H9 (cell line): Measurements from ENCODE around the gene MROH8. TPM values are rescaled to one million over a fixed set of nuclear protein-coding genes. Genes with fewer than 3 reads are reported as not detected.

Experiments
- DNase-seq: peaks from one replicate; pipeline ENCODE4 v3.0.0-alpha.2; 2017
- H2AFZ ChIP-seq: one replicate; pipeline ENCODE4 v1.6.1; 2013; ENCODE audit warnings: mild to moderate bottlenecking, low read length, control low read depth, moderate library complexity
- H2AK5ac ChIP-seq: 2 replicates; pipeline ENCODE4 v1.6.1; 2013; ENCODE audit warnings: low read length, control low read depth, mixed read lengths; ENCODE audit not compliant: insufficient read length
- H2BK120ac ChIP-seq: one replicate; pipeline ENCODE4 v1.6.1; 2013; ENCODE audit warnings: low read depth, mild to moderate bottlenecking, low read length, control low read depth, inconsistent platforms; ENCODE audit not compliant: poor library complexity, severe bottlenecking
- H2BK12ac ChIP-seq: 2 replicates; pipeline ENCODE4 v1.6.1; 2013; ENCODE audit warnings: low read length, control low read depth, mixed read lengths, low read depth; ENCODE audit not compliant: insufficient read length
- H2BK15ac ChIP-seq: 2 replicates; pipeline ENCODE4 v1.6.1; 2013; ENCODE audit warnings: low read depth, low read length, control low read depth
- H2BK20ac ChIP-seq: one replicate; pipeline ENCODE4 v1.6.1; 2013; ENCODE audit warnings: low read depth, mild to moderate bottlenecking, low read length, control low read depth, inconsistent platforms; ENCODE audit not compliant: poor library complexity, severe bottlenecking
- H2BK5ac ChIP-seq: 2 replicates; pipeline ENCODE4 v1.6.1; 2013; ENCODE audit warnings: low read length, control low read depth, mixed read lengths; ENCODE audit not compliant: insufficient read length
- H3K14ac ChIP-seq: 2 replicates; pipeline ENCODE4 v1.6.1; 2013; ENCODE audit warnings: low read length, control low read depth; ENCODE audit not compliant: insufficient read depth
- H3K18ac ChIP-seq: 2 replicates; pipeline ENCODE4 v1.6.1; 2013; ENCODE audit warnings: low read depth, mild to moderate bottlenecking, mixed read lengths, low read length, control low read depth; ENCODE audit not compliant: insufficient read length
- H3K23ac ChIP-seq: 2 replicates; pipeline ENCODE4 v1.6.1; 2013; ENCODE audit warnings: low read length, control low read depth, mixed read lengths, low read depth; ENCODE audit not compliant: insufficient read length
- H3K23me2 ChIP-seq: 2 replicates; pipeline ENCODE4 v1.6.1; 2013; ENCODE audit warnings: low read depth, mild to moderate bottlenecking, mixed read lengths, low read length, control low read depth; ENCODE audit not compliant: insufficient read length, poor library complexity, severe bottlenecking
- H3K27ac ChIP-seq: 2 replicates; pipeline ENCODE4 v1.5.1; 2013; ENCODE audit warnings: low read length, control low read depth, mixed read lengths, low read depth; ENCODE audit not compliant: insufficient read length
- H3K27me3 ChIP-seq: 2 replicates; pipeline ENCODE4 v1.6.1; 2013; ENCODE audit warnings: low read length, control low read depth, inconsistent platforms; ENCODE audit not compliant: insufficient read depth
- H3K4ac ChIP-seq: 2 replicates; pipeline ENCODE4 v1.6.1; 2013; ENCODE audit warnings: low read depth, mild to moderate bottlenecking, control low read depth, inconsistent platforms, low read length, moderate library complexity
- H3K4me1 ChIP-seq: 2 replicates; pipeline ENCODE4 v1.6.1; 2013; ENCODE audit warnings: low read length, control low read depth, inconsistent platforms; ENCODE audit not compliant: insufficient read depth
- H3K4me2 ChIP-seq: 2 replicates; pipeline ENCODE4 v1.6.1; 2013; ENCODE audit warnings: low read length, control low read depth, mixed read lengths; ENCODE audit not compliant: insufficient read length, insufficient read depth
- H3K56ac ChIP-seq: 2 replicates; pipeline ENCODE4 v1.6.1; 2013; ENCODE audit warnings: low read depth, mild to moderate bottlenecking, mixed read lengths, low read length, control low read depth; ENCODE audit not compliant: insufficient read length
- H3K79me1 ChIP-seq: 2 replicates; pipeline ENCODE4 v1.6.1; 2013; ENCODE audit warnings: low read depth, mild to moderate bottlenecking, moderate library complexity, low read length, control low read depth, inconsistent platforms; ENCODE audit not compliant: insufficient read depth, poor library complexity, severe bottlenecking
- H3K79me2 ChIP-seq: 2 replicates; pipeline ENCODE4 v1.6.1; 2013; ENCODE audit warnings: low read length, control low read depth, inconsistent platforms; ENCODE audit not compliant: insufficient read depth
- H3K9ac ChIP-seq: 2 replicates; pipeline ENCODE4 v1.6.1; 2013; ENCODE audit warnings: low read length, control low read depth, mixed read lengths; ENCODE audit not compliant: insufficient read length; ENCODE audit errors: extremely low read depth
- H3K9me3 ChIP-seq: one replicate; pipeline ENCODE4 v1.6.1; 2013; ENCODE audit warnings: low read depth, low read length, inconsistent platforms; ENCODE audit not compliant: control insufficient read depth
- H3T11ph ChIP-seq: one replicate; pipeline ENCODE4 v1.6.1; 2013; ENCODE audit warnings: mild to moderate bottlenecking, low read length, control low read depth, inconsistent platforms
- H4K20me1 ChIP-seq: one replicate; pipeline ENCODE4 v1.6.1; 2013; ENCODE audit not compliant: control insufficient read depth, insufficient read length, insufficient read depth
- H4K5ac ChIP-seq: 2 replicates; pipeline ENCODE4 v1.6.1; 2013; ENCODE audit warnings: low read depth, mild to moderate bottlenecking, mixed read lengths, low read length, control low read depth; ENCODE audit not compliant: insufficient read length
- H4K8ac ChIP-seq: replicated peaks from 2 replicates; pipeline ENCODE4 v1.6.1; 2013; ENCODE audit warnings: low read length, control low read depth, mixed read lengths, low read depth; ENCODE audit not compliant: insufficient read length
- H4K91ac ChIP-seq: 2 replicates; pipeline ENCODE4 v1.6.1; 2013; ENCODE audit warnings: low read depth, mild to moderate bottlenecking, moderate library complexity, mixed read lengths, low read length, control low read depth; ENCODE audit not compliant: insufficient read length
- H3K27ac Mint-ChIP-seq, 3 experiments: 2 replicates in 2 of 3; 3 replicates in 1 of 3; pipeline ENCODE4 v1.8.0; 2020 to 2021; ENCODE audit warnings: mixed read lengths in 3 of 3, mild to moderate bottlenecking in 1 of 3, moderate library complexity in 1 of 3
- H3K27me3 Mint-ChIP-seq: 2 replicates; pipeline ENCODE4 v1.8.0; 2021; ENCODE audit warnings: low read depth, mild to moderate bottlenecking, moderate library complexity, mixed read lengths
- H3K36me3 Mint-ChIP-seq, 3 experiments: 2 replicates in 2 of 3; 3 replicates in 1 of 3; pipeline ENCODE4 v1.8.0; 2020 to 2021; ENCODE audit warnings: low read depth in 3 of 3, mixed read lengths in 3 of 3; ENCODE audit not compliant: insufficient read depth in 1 of 3
- H3K4me1 Mint-ChIP-seq, 2 experiments: 2 replicates each; pipeline ENCODE4 v1.8.0; 2020; ENCODE audit warnings: mixed read lengths in 2 of 2
- H3K4me3 Mint-ChIP-seq, 2 experiments: 2 replicates in 1 of 2; 3 replicates in 1 of 2; pipeline ENCODE4 v1.8.0; 2020 to 2021; ENCODE audit warnings: mild to moderate bottlenecking in 2 of 2, mixed read lengths in 2 of 2, moderate library complexity in 1 of 2
- H3K9me3 Mint-ChIP-seq, 2 experiments: 2 replicates in 1 of 2; 3 replicates in 1 of 2; pipeline ENCODE4 v1.8.0; 2020; ENCODE audit warnings: mild to moderate bottlenecking in 2 of 2, mixed read lengths in 2 of 2, moderate library complexity in 1 of 2
- WGBS: extraction: QIAGEN DNeasy Blood & Tissue Kit; methylation state at CpG from one replicate; pipeline ENCODE4 v1.1.7; 2013; ENCODE audit warnings: missing lambda C conversion rate, low lambda C conversion rate, mixed read lengths; ENCODE audit not compliant: insufficient read length; ENCODE audit errors: extremely low coverage; 5-methylcytosine and 5-hydroxymethylcytosine counted together
- total RNA-seq: library from RNA; stranded (reverse); gene quantifications from 2 replicates; pipeline ENCODE4 v1.2.1, GENCODE V29; 2021
- TF ChIP-seq, protein P1 (sequence below): fragments of 200-600 bp; sonication (generic); conservative IDR thresholded peaks from 3 replicates; pipeline ENCODE4 v1.8.0; 2021; ENCODE audit warnings: antibody characterized with exemption, mild to moderate bottlenecking

Gene MROH8
- total RNA-seq, 1 experiment from 2014 or later: 0.90 TPM

DNA sequence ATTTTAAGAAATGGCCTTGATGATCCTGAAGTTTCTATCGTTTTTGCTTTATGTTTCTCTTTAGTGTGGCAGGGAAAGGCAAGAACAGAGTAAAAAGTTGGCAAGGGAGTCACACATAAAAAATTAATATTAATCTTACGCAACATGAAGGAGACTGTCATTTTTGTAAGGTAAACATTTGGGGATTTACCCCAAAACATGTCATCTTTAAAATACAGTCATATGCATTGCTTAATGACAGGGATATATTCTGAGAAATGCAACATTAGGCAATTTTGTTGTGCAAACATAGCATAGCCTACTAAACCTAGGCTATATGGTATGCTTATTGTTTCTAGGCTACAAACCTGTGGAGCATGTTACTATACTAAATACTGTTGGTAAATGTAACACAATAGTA, 88.9 kb downstream of the MROH8 start:
- no peak overlapping the region for H2BK5ac ChIP-seq
- H3K4me1 ChIP-seq: 0 out of 2 replicates have a peak, but pooled peaks cover 1% of the 10 kb centered on the region
- no peak overlapping the region for H3K4me2 ChIP-seq
- H2AK5ac ChIP-seq: no peak overlapping the region
- H4K8ac ChIP-seq: no peak overlapping the region
- Mint-ChIP-seq H3K27ac (no peak overlapping the region), H3K36me3 (peaks cover 16 to 57% (median 55%) of the 10 kb centered on the region in 3 experiments), H3K4me1 (peaks cover 11 to 14% of the 10 kb centered on the region in 2 experiments), H3K9me3 (no peaks in the 10 kb centered on the region; a peak in 1 of 5 replicates), H3K27me3 (no peaks in the 10 kb centered on the region), H3K4me3 (no peak overlapping the region)
- DNase-seq: no peak
- H3K79me1 ChIP-seq: peaks cover 9% of the 10 kb centered on the region
- H2BK20ac ChIP-seq: no peak overlapping the region
- no peak overlapping the region for H4K5ac ChIP-seq
- H2BK15ac ChIP-seq: no peak overlapping the region
- no peak overlapping the region for H4K91ac ChIP-seq
- no CpG with 5 or more reads among the region's 2 CpGs for WGBS
- TF ChIP-seq, protein P1, sequence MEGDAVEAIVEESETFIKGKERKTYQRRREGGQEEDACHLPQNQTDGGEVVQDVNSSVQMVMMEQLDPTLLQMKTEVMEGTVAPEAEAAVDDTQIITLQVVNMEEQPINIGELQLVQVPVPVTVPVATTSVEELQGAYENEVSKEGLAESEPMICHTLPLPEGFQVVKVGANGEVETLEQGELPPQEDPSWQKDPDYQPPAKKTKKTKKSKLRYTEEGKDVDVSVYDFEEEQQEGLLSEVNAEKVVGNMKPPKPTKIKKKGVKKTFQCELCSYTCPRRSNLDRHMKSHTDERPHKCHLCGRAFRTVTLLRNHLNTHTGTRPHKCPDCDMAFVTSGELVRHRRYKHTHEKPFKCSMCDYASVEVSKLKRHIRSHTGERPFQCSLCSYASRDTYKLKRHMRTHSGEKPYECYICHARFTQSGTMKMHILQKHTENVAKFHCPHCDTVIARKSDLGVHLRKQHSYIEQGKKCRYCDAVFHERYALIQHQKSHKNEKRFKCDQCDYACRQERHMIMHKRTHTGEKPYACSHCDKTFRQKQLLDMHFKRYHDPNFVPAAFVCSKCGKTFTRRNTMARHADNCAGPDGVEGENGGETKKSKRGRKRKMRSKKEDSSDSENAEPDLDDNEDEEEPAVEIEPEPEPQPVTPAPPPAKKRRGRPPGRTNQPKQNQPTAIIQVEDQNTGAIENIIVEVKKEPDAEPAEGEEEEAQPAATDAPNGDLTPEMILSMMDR: no peak
- H2BK12ac ChIP-seq: no peak overlapping the region
- no peaks in the 10 kb centered on the region for H3K9me3 ChIP-seq
- H3K79me2 ChIP-seq: peaks cover 2% of the 10 kb centered on the region; the same call in 1 of the 2 replicates
- peaks cover 6% of the 10 kb centered on the region for H3K23me2 ChIP-seq
- no peak overlapping the region for H3K23ac ChIP-seq
- H3K9ac ChIP-seq: no peak overlapping the region
- no peaks in the 10 kb centered on the region for H3K27me3 ChIP-seq
- no peak overlapping the region for H2BK120ac ChIP-seq
- H3K18ac ChIP-seq: no peak overlapping the region
- H3K14ac ChIP-seq: no peak overlapping the region
- H4K20me1 ChIP-seq: no peaks in the 10 kb centered on the region
- H3K27ac ChIP-seq: no peak overlapping the region
- H3T11ph ChIP-seq: no peak overlapping the region
- no peak overlapping the region for H3K56ac ChIP-seq
- H3K4ac ChIP-seq: no peak overlapping the region
- H2AFZ ChIP-seq: no peak overlapping the region
